Astrocyte (in vitro differentiated cells and primary cell): Measurements from ENCODE around the gene KIAA1671. TPM values are rescaled to one million over a fixed set of nuclear protein-coding genes. Genes with fewer than 3 reads are reported as not detected.
A peak's percentile ranks its signal among the peaks of the same experiment; 100 is the strongest.

ENCODE experiments used
- DNase-seq: peaks from one replicate; pipeline ENCODE4 v3.0.0-alpha.2; 2010; ENCODE audit warnings: low read depth
- FAIRE-seq: peaks from 2 replicates; lab custom pipeline; 2011; peaks lifted over from hg19 to GRCh38; lab: Jason Lieb, UNC
- H2AFZ ChIP-seq: 2 replicates; pipeline ENCODE4 v1.6.0; 2012; ENCODE audit warnings: low read depth, low read length, inconsistent platforms
- H3K27ac ChIP-seq: 2 replicates; pipeline ENCODE4 v1.5.1; 2011; ENCODE audit warnings: low read depth, low read length, inconsistent platforms
- H3K27me3 ChIP-seq: 2 replicates; pipeline ENCODE4 v1.6.0; 2011; ENCODE audit warnings: low read length, inconsistent platforms; ENCODE audit not compliant: insufficient read depth
- H3K36me3 ChIP-seq: 2 replicates; pipeline ENCODE4 v1.5.1; 2011; ENCODE audit warnings: low read length, inconsistent platforms; ENCODE audit not compliant: insufficient read depth
- H3K4me1 ChIP-seq: 2 replicates; pipeline ENCODE4 v1.5.1; 2011; ENCODE audit warnings: low read length, inconsistent platforms; ENCODE audit not compliant: insufficient read depth
- H3K4me2 ChIP-seq: 2 replicates; pipeline ENCODE4 v1.6.0; 2012; ENCODE audit warnings: low read length, inconsistent platforms
- H3K4me3 ChIP-seq: 2 replicates; pipeline ENCODE4 v1.5.1; 2011; ENCODE audit warnings: low read depth, mild to moderate bottlenecking, low read length, inconsistent platforms; ENCODE audit not compliant: insufficient read depth
- H3K79me2 ChIP-seq: 2 replicates; pipeline ENCODE4 v1.6.0; 2012; ENCODE audit warnings: mild to moderate bottlenecking, low read length, inconsistent platforms; ENCODE audit not compliant: insufficient read depth
- H3K9ac ChIP-seq: 2 replicates; pipeline ENCODE4 v1.6.0; 2012; ENCODE audit warnings: mild to moderate bottlenecking, low read length, inconsistent platforms
- H3K9me3 ChIP-seq: 2 replicates; pipeline ENCODE4 v1.5.1; 2012; ENCODE audit warnings: low read depth, mild to moderate bottlenecking, low read length, inconsistent platforms; ENCODE audit not compliant: insufficient read depth
- H4K20me1 ChIP-seq: 2 replicates; pipeline ENCODE4 v1.6.0; 2012; ENCODE audit warnings: low read length, inconsistent platforms; ENCODE audit not compliant: insufficient read depth
- H3K27ac Mint-ChIP-seq: one replicate; pipeline ENCODE4 v1.8.0; 2021; ENCODE audit warnings: mild to moderate bottlenecking, mixed read lengths; ENCODE audit not compliant: unreplicated experiment
- H3K27me3 Mint-ChIP-seq: one replicate; pipeline ENCODE4 v1.8.0; 2021; ENCODE audit warnings: low read depth, mixed read lengths; ENCODE audit not compliant: unreplicated experiment
- H3K36me3 Mint-ChIP-seq: one replicate; pipeline ENCODE4 v1.8.0; 2021; ENCODE audit warnings: low read depth, mixed read lengths; ENCODE audit not compliant: unreplicated experiment
- H3K4me1 Mint-ChIP-seq: one replicate; pipeline ENCODE4 v1.8.0; 2021; ENCODE audit warnings: low read depth, mixed read lengths; ENCODE audit not compliant: unreplicated experiment
- H3K4me3 Mint-ChIP-seq: one replicate; pipeline ENCODE4 v1.8.0; 2021; ENCODE audit warnings: mild to moderate bottlenecking, moderate library complexity, mixed read lengths; ENCODE audit not compliant: unreplicated experiment
- H3K9me3 Mint-ChIP-seq: one replicate; pipeline ENCODE4 v1.8.0; 2021; ENCODE audit warnings: mild to moderate bottlenecking, mixed read lengths; ENCODE audit not compliant: unreplicated experiment
- EZH2 ChIP-seq: IDR thresholded peaks from 2 replicates; pipeline ENCODE4 v1.6.1; 2012; ENCODE audit warnings: mild to moderate bottlenecking, low read length, inconsistent platforms; ENCODE audit not compliant: insufficient read depth
- total RNA-seq: library from RNA; stranded (reverse); gene quantifications from 2 replicates; pipeline ENCODE4 v1.2.1, GENCODE V29; 2021
- TF ChIP-seq, protein P1 (sequence below): IDR thresholded peaks from 2 replicates; pipeline ENCODE4 v1.5.1; 2011; ENCODE audit warnings: low read depth, mild to moderate bottlenecking, inconsistent platforms, low read length, moderate library complexity; ENCODE audit not compliant: insufficient read depth

Gene KIAA1671
- total RNA-seq, 1 donor from 2014 or later, result 28.4 TPM

DNA sequence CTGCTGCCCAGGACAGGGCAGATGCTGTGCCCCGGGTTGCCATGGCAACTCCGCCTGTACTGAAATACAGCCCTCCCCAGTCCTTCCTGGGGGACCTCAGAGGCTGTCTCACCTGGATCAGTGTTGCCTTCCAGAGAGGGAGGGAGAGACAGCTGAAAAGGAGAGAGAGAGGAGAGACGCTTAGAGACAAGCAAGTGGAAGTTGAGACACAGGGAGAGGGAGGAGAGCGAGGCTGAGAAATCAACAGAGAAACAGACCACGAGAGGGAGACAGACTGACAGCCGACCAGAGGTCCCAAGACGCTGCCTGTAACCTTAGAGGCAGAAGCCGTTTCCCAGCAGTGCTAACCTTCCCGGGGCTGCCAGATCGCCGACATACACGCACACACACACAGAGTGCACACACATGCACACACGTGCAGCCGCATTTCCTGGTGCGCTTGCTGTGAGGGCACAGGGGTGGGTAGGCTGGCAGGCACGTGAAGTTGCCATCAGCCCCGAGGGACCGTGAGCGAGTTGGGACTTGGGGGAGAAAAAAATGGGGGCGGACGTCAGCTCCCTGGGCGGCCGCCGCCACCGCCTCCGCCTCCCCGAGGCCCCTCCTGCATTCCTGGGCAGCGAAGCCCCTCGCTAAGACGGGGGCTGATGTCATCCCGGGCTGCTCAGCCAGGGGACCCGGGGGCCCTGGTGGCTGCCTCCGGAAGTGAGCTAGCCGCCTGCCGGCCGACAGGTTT lies 158.5 kb downstream of the KIAA1671 start:
- H3K9me3 ChIP-seq, result no peaks in the 10 kb centered on the region
- peak overlapping the region; percentile 70 for H3K27ac ChIP-seq
- H3K79me2 ChIP-seq, result no peaks in the 10 kb centered on the region
- Mint-ChIP-seq H3K9me3 (no peaks in the 10 kb centered on the region), H3K36me3 (no peaks in the 10 kb centered on the region), H3K4me3 (peak overlapping the region; percentile 92), H3K27ac (peak overlapping the region; percentile 97), H3K4me1 (peaks cover 30% of the 10 kb centered on the region), H3K27me3 (no peaks in the 10 kb centered on the region)
- no peaks in the 10 kb centered on the region for H3K36me3 ChIP-seq
- H3K4me3 ChIP-seq, result peak overlapping the region; percentile 73
- H4K20me1 ChIP-seq, result no peaks in the 10 kb centered on the region
- peaks cover 4% of the 10 kb centered on the region for H3K4me1 ChIP-seq
- H3K9ac ChIP-seq, result peak overlapping the region; percentile 84
- H3K4me2 ChIP-seq, result peak overlapping the region; percentile 100
- TF ChIP-seq EZH2, result peak; percentile 5
- TF ChIP-seq, protein P1, sequence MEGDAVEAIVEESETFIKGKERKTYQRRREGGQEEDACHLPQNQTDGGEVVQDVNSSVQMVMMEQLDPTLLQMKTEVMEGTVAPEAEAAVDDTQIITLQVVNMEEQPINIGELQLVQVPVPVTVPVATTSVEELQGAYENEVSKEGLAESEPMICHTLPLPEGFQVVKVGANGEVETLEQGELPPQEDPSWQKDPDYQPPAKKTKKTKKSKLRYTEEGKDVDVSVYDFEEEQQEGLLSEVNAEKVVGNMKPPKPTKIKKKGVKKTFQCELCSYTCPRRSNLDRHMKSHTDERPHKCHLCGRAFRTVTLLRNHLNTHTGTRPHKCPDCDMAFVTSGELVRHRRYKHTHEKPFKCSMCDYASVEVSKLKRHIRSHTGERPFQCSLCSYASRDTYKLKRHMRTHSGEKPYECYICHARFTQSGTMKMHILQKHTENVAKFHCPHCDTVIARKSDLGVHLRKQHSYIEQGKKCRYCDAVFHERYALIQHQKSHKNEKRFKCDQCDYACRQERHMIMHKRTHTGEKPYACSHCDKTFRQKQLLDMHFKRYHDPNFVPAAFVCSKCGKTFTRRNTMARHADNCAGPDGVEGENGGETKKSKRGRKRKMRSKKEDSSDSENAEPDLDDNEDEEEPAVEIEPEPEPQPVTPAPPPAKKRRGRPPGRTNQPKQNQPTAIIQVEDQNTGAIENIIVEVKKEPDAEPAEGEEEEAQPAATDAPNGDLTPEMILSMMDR, result peak; percentile 50
- H2AFZ ChIP-seq, result peak overlapping the region; percentile 99
- FAIRE-seq (no peak), DNase-seq (peak; percentile 72)
- no peaks in the 10 kb centered on the region for H3K27me3 ChIP-seq

DNA sequence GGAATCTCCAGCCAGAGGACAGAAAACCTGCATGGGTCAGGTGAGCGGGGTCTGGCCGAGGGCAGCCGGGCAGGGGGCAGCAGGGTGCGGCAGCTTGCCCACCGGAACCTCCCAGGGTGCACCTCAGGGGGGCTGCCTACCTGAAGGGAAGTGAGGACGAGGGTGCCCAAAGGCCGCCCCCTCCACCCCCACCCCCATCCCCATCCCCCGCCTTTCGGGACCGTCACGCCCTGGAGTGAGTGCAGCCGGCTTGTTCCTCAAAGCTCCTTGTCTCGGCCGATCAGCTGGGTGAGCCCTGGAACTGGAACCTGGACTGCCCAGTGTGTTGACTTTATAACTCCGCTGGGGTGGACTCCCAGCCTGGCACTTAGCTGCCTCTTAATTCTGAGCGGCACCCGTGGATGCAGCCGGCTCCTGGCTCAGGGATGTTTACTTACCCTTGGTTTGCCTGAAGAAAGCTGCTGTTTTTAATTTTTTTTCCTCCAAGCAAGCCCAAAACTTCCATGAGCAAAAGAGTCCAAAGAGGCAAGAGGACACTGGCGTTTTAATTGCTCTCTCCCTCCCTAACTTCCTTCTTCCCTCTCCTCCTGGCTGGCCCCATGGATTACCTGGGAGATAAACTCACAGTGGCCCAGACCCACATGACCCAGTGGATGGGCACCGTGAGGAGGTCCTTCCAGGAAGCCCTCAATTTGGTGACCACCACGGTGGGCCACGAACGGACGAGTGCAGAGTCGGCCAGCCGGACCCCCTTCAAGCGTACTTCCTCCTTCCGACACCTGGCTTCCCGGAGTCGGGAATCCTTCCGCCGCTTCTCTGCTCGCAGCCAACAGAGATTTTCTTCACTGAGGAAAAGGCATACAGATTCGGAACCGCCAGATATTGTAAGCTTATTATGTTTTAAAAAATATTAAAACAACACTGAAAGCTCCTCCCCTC lies 159.3 kb downstream of the KIAA1671 start:
- Histone ChIP-seq H3K36me3 (no peaks in the 10 kb centered on the region), H3K9ac (peak overlapping the region; percentile 84), H3K4me1 (peaks cover 4% of the 10 kb centered on the region), H3K27ac (no peak overlapping the region), H4K20me1 (no peaks in the 10 kb centered on the region), H2AFZ (no peak overlapping the region), H3K4me3 (peak overlapping the region; percentile 73), H3K27me3 (no peaks in the 10 kb centered on the region), H3K9me3 (no peaks in the 10 kb centered on the region), H3K4me2 (peak overlapping the region; percentile 100), H3K79me2 (no peaks in the 10 kb centered on the region)
- TF ChIP-seq, protein P1, result no peak
- TF ChIP-seq EZH2, result no peak
- DNase-seq, result no peak
- Mint-ChIP-seq H3K27ac (peak overlapping the region; percentile 89), H3K36me3 (no peaks in the 10 kb centered on the region), H3K4me1 (peaks cover 30% of the 10 kb centered on the region), H3K4me3 (peak overlapping the region; percentile 92), H3K9me3 (no peaks in the 10 kb centered on the region), H3K27me3 (no peaks in the 10 kb centered on the region)
- no peak for FAIRE-seq
